Measurements from ENCODE around the gene ADO. TPM values are rescaled to one million over a fixed set of nuclear protein-coding genes. Genes with fewer than 3 reads are reported as not detected.

ADO gene
- total and polyA plus RNA-seq, 9 of the 15 experiments (the other 6 are each of a cell fraction or from before 2014, with no cell fraction given): 3.0 to 20.0 (median 16.1) TPM

- H3K4me2 ChIP-seq (ENCODE audit: insufficient read depth, low read length): no peak overlapping the region
- H3K9me3 ChIP-seq (replicated peaks; ENCODE audit: control insufficient read depth, insufficient read depth, low read depth, low read length): no peaks in the 10 kb centered on the region
- H3K27ac ChIP-seq (ENCODE audit: extremely low read depth, low read depth, low read length): no peak overlapping the region
- POLR2A ChIA-PET: interaction anchor here (0.6 kb wide), 1 partner anchor 1096 kb away, joined by 3 read pairs; no protein-coding TSS in a partner anchor
- no peaks in the 10 kb centered on the region for H3K36me3 ChIP-seq (ENCODE audit: control insufficient read depth, insufficient read depth, low read length)
- H3K9ac ChIP-seq (ENCODE audit: insufficient read depth in 1 of 2, low read depth in 2 of 2, low read length in 2 of 2): no peak overlapping the region
- BruUV-seq (replicated peaks): no TSS peak
- ATAC-seq (no peak; the same call in 2 of the 3 replicates), FAIRE-seq (no peak), DNase-seq (ENCODE audit: extremely low read depth in 1 of 4, low spot score in 3 of 4) (no peak)
- in situ Hi-C loops (cut with MboI): no loop called here
- no peak overlapping the region for H3K4me3 ChIP-seq
- H3K27me3 ChIP-seq (ENCODE audit: control insufficient read depth in 2 of 2, insufficient read depth in 2 of 2, low read length in 2 of 2): peaks cover 7 to 26% of the 10 kb centered on the region in 2 experiments; a peak in 4 of 5 replicates
- no peaks in the 10 kb centered on the region for H3K79me2 ChIP-seq (ENCODE audit: control insufficient read depth, insufficient read depth, low read length)
- CTCF ChIA-PET (ENCODE audit: low intra/inter-chr PET ratio): interaction anchor here (0.5 kb wide), 1 partner anchor 367 kb away, joined by 3 read pairs; no protein-coding TSS in a partner anchor
- no peaks in the 10 kb centered on the region for H4K20me1 ChIP-seq (replicated peaks; ENCODE audit: control insufficient read depth, insufficient read depth, low read length)
- no peaks in the 10 kb centered on the region for H3K4me1 ChIP-seq (replicated peaks in 1 of 2; ENCODE audit: control insufficient read depth in 2 of 2, insufficient read depth in 2 of 2, low read length in 2 of 2)
- H2AFZ ChIP-seq (ENCODE audit: low read depth, low read length): no peak overlapping the region
- 0% methylated on average over 2 of the region's 2 CpGs for WGBS (ENCODE audit: insufficient coverage, low coverage, missing lambda C conversion rate)
- intact Hi-C loops (cut with micrococcal nuclease): no loop called here
- no peaks in the 10 kb centered on the region for H3K9me1 ChIP-seq (ENCODE audit: control insufficient read depth, insufficient read depth, low read length)
- TF ChIP-seq ZBTB34 (CRISPR knock-in tag; IDR thresholded peaks at IDR 0.05) (no peak), SIX5 (IDR thresholded peaks at IDR 0.05; ENCODE audit: borderline replicate concordance in 1 of 2, insufficient read depth in 1 of 2, low read depth in 1 of 2, low read length in 2 of 2) (no peak), TARDBP (IDR thresholded peaks at IDR 0.05) (no peak), ETS2 (tag; IDR thresholded peaks at IDR 0.05; ENCODE audit: borderline replicate concordance, poor library complexity, severe bottlenecking) (no peak)
Observed at GRCh38 chr10:62790571-62790970, 13.9 kb upstream of the ADO start.

All from K562 (cell line).